ENCODE measurements around the gene ITGB1BP1.

GRCh38 chr2:9390151-9390850 is 33.0 kb downstream of the ITGB1BP1 start:
- TF ChIP-seq ELF4 (IDR thresholded peaks at IDR 0.05) (no peak), HDGF (IDR thresholded peaks at IDR 0.05; ENCODE audit: borderline replicate concordance) (no peak), FOXM1 (IDR thresholded peaks at IDR 0.05; ENCODE audit: borderline replicate concordance) (no peak), TARDBP (IDR thresholded peaks at IDR 0.05) (no peak), SUZ12 (IDR thresholded peaks at IDR 0.05) (no peak), ARNT (IDR thresholded peaks at IDR 0.05) (no peak), FOXA1 (IDR thresholded peaks at IDR 0.05) (no peak), PKNOX1 (IDR thresholded peaks at IDR 0.05) (no peak), LEF1 (IDR thresholded peaks at IDR 0.05; ENCODE audit: borderline replicate concordance) (no peak), BHLHE40 (IDR thresholded peaks at IDR 0.05; ENCODE audit: borderline replicate concordance) (no peak), SP1 (IDR thresholded peaks at IDR 0.05) (no peak), L3MBTL2 (conservative IDR thresholded peaks at IDR 0.05) (no peak), FOXK2 (IDR thresholded peaks at IDR 0.05) (no peak), NFRKB (IDR thresholded peaks at IDR 0.05) (no peak)

Measured in HEK293T (cell line).